Large intestine (tissue), 3 donors: Measurements from ENCODE around the gene EBF3. TPM values are rescaled to one million over a fixed set of nuclear protein-coding genes. Genes with fewer than 3 reads are reported as not detected.

Source experiments
- DNase-seq, 2 donors: peaks; one replicate each; pipeline versions ENCODE4 v3.0.0 to v3.0.0-alpha.2; 2013
- H3K27ac ChIP-seq: one replicate; pipeline ENCODE4 v1.5.1; 2013; ENCODE audit warnings: low read length
- H3K27me3 ChIP-seq: 2 replicates; pipeline ENCODE4 v1.6.1; 2013; ENCODE audit warnings: low read length; ENCODE audit not compliant: control insufficient read depth, insufficient read depth
- H3K36me3 ChIP-seq: 2 replicates; pipeline ENCODE4 v1.6.1; 2013; ENCODE audit warnings: low read length; ENCODE audit not compliant: control insufficient read depth, insufficient read depth
- H3K4me1 ChIP-seq: one replicate; pipeline ENCODE4 v1.6.1; 2013; ENCODE audit warnings: low read length; ENCODE audit not compliant: control insufficient read depth, insufficient read depth
- H3K4me3 ChIP-seq: one replicate; pipeline ENCODE4 v1.5.1; 2013; ENCODE audit warnings: low read length
- H3K9me3 ChIP-seq: one replicate; pipeline ENCODE4 v1.6.1; 2013; ENCODE audit warnings: mild to moderate bottlenecking, low read depth, low read length, moderate library complexity; ENCODE audit not compliant: control insufficient read depth
- WGBS: methylation state at CpG from one replicate; pipeline ENCODE4 v1.1.5; 2013; ENCODE audit warnings: low lambda C conversion rate; ENCODE audit not compliant: insufficient coverage; 5-methylcytosine and 5-hydroxymethylcytosine counted together
- polyA plus RNA-seq: library from polyadenylated mRNA; unstranded; fragments of 120-200 nt; gene quantifications from one replicate; pipeline ENCODE4 v1.2.1, GENCODE V29; 2013

Gene EBF3
- polyA plus RNA-seq, 1 donor: 7.5 TPM

- peaks cover 2% of the 10 kb centered on the region for H3K27me3 ChIP-seq
- no peaks in the 10 kb centered on the region for H3K9me3 ChIP-seq
- no peaks in the 10 kb centered on the region for H3K4me1 ChIP-seq
- no CpG with 5 or more reads among the region's 9 CpGs for WGBS
- H3K36me3 ChIP-seq: no peaks in the 10 kb centered on the region
- no peak overlapping the region for H3K27ac ChIP-seq
- no peak overlapping the region for H3K4me3 ChIP-seq
- no peak for DNase-seq
These were observed 21.7 kb downstream of the EBF3 start for GRCh38 chr10:129942391-129942790.

GRCh38 chr10:129942019-129942277 lies 22.1 kb downstream of the EBF3 start:
- WGBS: no CpG with 5 or more reads among the region's 4 CpGs
- DNase-seq: no peak
- H3K36me3 ChIP-seq: no peaks in the 10 kb centered on the region

GRCh38 chr10:129941199-129942018 lies 22.7 kb downstream of the EBF3 start:
- Histone ChIP-seq H3K4me3 (no peak overlapping the region), H3K36me3 (no peaks in the 10 kb centered on the region), H3K9me3 (no peaks in the 10 kb centered on the region), H3K27me3 (peaks cover 2% of the 10 kb centered on the region), H3K27ac (no peak overlapping the region), H3K4me1 (no peaks in the 10 kb centered on the region)
- WGBS: no CpG with 5 or more reads among the region's 16 CpGs
- no peak for DNase-seq

More at GRCh38 chr10:129942019-129942277, 22.1 kb downstream of the EBF3 start:
- Histone ChIP-seq H3K4me1 (no peaks in the 10 kb centered on the region), H3K9me3 (no peaks in the 10 kb centered on the region), H3K27ac (no peak overlapping the region), H3K4me3 (no peak overlapping the region), H3K27me3 (peaks cover 2% of the 10 kb centered on the region)

- Histone ChIP-seq H3K27ac (no peak overlapping the region), H3K9me3 (no peaks in the 10 kb centered on the region), H3K27me3 (peaks cover 2% of the 10 kb centered on the region), H3K36me3 (no peaks in the 10 kb centered on the region), H3K4me1 (no peaks in the 10 kb centered on the region), H3K4me3 (no peak overlapping the region)
- no peak for DNase-seq
- no CpG with 5 or more reads among the region's 13 CpGs for WGBS
These were observed 23.4 kb downstream of the EBF3 start for GRCh38 chr10:129940617-129941198.

GRCh38 chr10:129939416-129940275 lies 24.4 kb downstream of the EBF3 start:
- Histone ChIP-seq H3K9me3 (no peaks in the 10 kb centered on the region), H3K27ac (no peak overlapping the region), H3K4me3 (no peak overlapping the region), H3K36me3 (no peaks in the 10 kb centered on the region), H3K27me3 (peaks cover 2% of the 10 kb centered on the region), H3K4me1 (no peaks in the 10 kb centered on the region)
- no peak for DNase-seq
- WGBS: 90% methylated on average over 2 of the region's 23 CpGs

GRCh38 chr10:129938460-129938859 lies 25.6 kb downstream of the EBF3 start:
- Histone ChIP-seq H3K4me3 (no peak overlapping the region), H3K27me3 (no peaks in the 10 kb centered on the region), H3K9me3 (no peaks in the 10 kb centered on the region), H3K4me1 (no peaks in the 10 kb centered on the region), H3K27ac (no peak overlapping the region), H3K36me3 (no peaks in the 10 kb centered on the region)
- DNase-seq: no peak
- WGBS: 64% methylated on average over 2 of the region's 8 CpGs

GRCh38 chr10:129937351-129937751 lies 26.7 kb downstream of the EBF3 start:
- no peaks in the 10 kb centered on the region for H3K27me3 ChIP-seq
- no peak overlapping the region for H3K4me3 ChIP-seq
- H3K9me3 ChIP-seq: no peaks in the 10 kb centered on the region
- no CpG with 5 or more reads among the region's 10 CpGs for WGBS
- H3K36me3 ChIP-seq: no peaks in the 10 kb centered on the region
- no peak for DNase-seq
- no peak overlapping the region for H3K27ac ChIP-seq
- H3K4me1 ChIP-seq: no peaks in the 10 kb centered on the region

- Histone ChIP-seq H3K9me3 (no peaks in the 10 kb centered on the region), H3K36me3 (no peaks in the 10 kb centered on the region), H3K4me1 (no peaks in the 10 kb centered on the region), H3K27me3 (no peaks in the 10 kb centered on the region), H3K4me3 (no peak overlapping the region), H3K27ac (no peak overlapping the region)
- WGBS: no CpG with 5 or more reads among the region's 16 CpGs
- DNase-seq: no peak
These were observed 27.2 kb downstream of the EBF3 start for GRCh38 chr10:129936923-129937300.

- no peaks in the 10 kb centered on the region for H3K36me3 ChIP-seq
- H3K4me3 ChIP-seq: no peak overlapping the region
- no peak for DNase-seq
- no peaks in the 10 kb centered on the region for H3K4me1 ChIP-seq
- H3K9me3 ChIP-seq: no peaks in the 10 kb centered on the region
- no peaks in the 10 kb centered on the region for H3K27me3 ChIP-seq
- WGBS: no CpG with 5 or more reads among the region's 5 CpGs
- H3K27ac ChIP-seq: no peak overlapping the region
These were observed 27.7 kb downstream of the EBF3 start for GRCh38 chr10:129936266-129936922.

- H3K9me3 ChIP-seq: no peaks in the 10 kb centered on the region
- H3K27ac ChIP-seq: no peak overlapping the region
- WGBS: no CpG with 5 or more reads among the region's 7 CpGs
- no peaks in the 10 kb centered on the region for H3K36me3 ChIP-seq
- no peaks in the 10 kb centered on the region for H3K27me3 ChIP-seq
- H3K4me3 ChIP-seq: no peak overlapping the region
- H3K4me1 ChIP-seq: no peaks in the 10 kb centered on the region
- no peak for DNase-seq
These were observed 28.3 kb downstream of the EBF3 start for GRCh38 chr10:129935867-129936152.
